ENCODE measurements around the gene RHOJ.

GRCh38 chr14:63287666-63288483 is 83.6 kb downstream of the RHOJ start:
- no peak for TF ChIP-seq CTCF (IDR thresholded peaks at IDR 0.05)
- TF ChIP-seq POLR2A (IDR thresholded peaks at IDR 0.05): no peak
